NCI-H2196 (cell line): Measurements from ENCODE around the gene SDF4.
"Not testable (repeated sequence)": the region's sequence is repeated elsewhere in the genome, so short reads cannot be mapped to it uniquely, and the experiment has no call there.

Source experiments
- DNase-seq: peaks from one replicate; lab custom pipeline; 2025; ENCODE audit not compliant: unreplicated experiment; lab: John Stamatoyannopoulos, UW

SDF4 gene

GRCh38 chr1:1259951-1260600 is 28.3 kb upstream of the SDF4 start:
- DNase-seq = no peak

GRCh38 chr1:1259540-1259939 is 27.7 kb upstream of the SDF4 start:
- no peak for DNase-seq

- no peak for DNase-seq
These were observed 27.3 kb upstream of the SDF4 start for GRCh38 chr1:1259119-1259488.

GRCh38 chr1:1256956-1257871 is 25.4 kb upstream of the SDF4 start:
- no peak for DNase-seq

GRCh38 chr1:1255611-1256010 is 23.8 kb upstream of the SDF4 start:
- DNase-seq = no peak

- no peak for DNase-seq
These were observed 23.3 kb upstream of the SDF4 start for GRCh38 chr1:1255078-1255477.

GRCh38 chr1:1254667-1254998 is 22.8 kb upstream of the SDF4 start:
- DNase-seq = no peak

- no peak for DNase-seq
These were observed 22.3 kb upstream of the SDF4 start for GRCh38 chr1:1253972-1254666.

GRCh38 chr1:1253314-1253713 is 21.5 kb upstream of the SDF4 start:
- no peak for DNase-seq

- DNase-seq = peak; percentile 76
These were observed 19.0 kb upstream of the SDF4 start for GRCh38 chr1:1250786-1251284.

GRCh38 chr1:1248009-1248913 is 16.5 kb upstream of the SDF4 start:
- not testable (repeated sequence) for DNase-seq

- no peak for DNase-seq
These were observed 15.6 kb upstream of the SDF4 start for GRCh38 chr1:1247341-1247913.

GRCh38 chr1:1246577-1247340 is 15.0 kb upstream of the SDF4 start, which contains the start of gene C1QTNF12:
C1QTNF12 (minus strand) TSS chr1:1246722; CDS start chr1:1246690, 32 bp downstream.
- no peak for DNase-seq

- DNase-seq = no peak
These were observed 14.2 kb upstream of the SDF4 start for GRCh38 chr1:1245817-1246576.

- DNase-seq = no peak
These were observed 13.5 kb upstream of the SDF4 start for GRCh38 chr1:1245178-1245816.

- DNase-seq = no peak
These were observed 12.5 kb upstream of the SDF4 start for GRCh38 chr1:1244192-1244811.

- no peak for DNase-seq
These were observed 12.0 kb upstream of the SDF4 start for GRCh38 chr1:1243807-1244191.

- DNase-seq = no peak
These were observed 11.5 kb upstream of the SDF4 start for GRCh38 chr1:1243266-1243660.
